ENCODE measurements around the gene DDX25.

The DDX25 gene

GRCh38 chr11:125954945-125955640 is 50.8 kb downstream of the DDX25 start:
- H3K36me3 ChIP-seq (ENCODE audit: insufficient read depth, low read length): no peaks in the 10 kb centered on the region
- no peak overlapping the region for H3K4me3 ChIP-seq (ENCODE audit: low read length)
- H3K9ac ChIP-seq (ENCODE audit: low read depth, low read length): no peak overlapping the region
- no peaks in the 10 kb centered on the region for H3K4me1 ChIP-seq (ENCODE audit: control insufficient read depth, insufficient read depth, low read length)
- no peak overlapping the region for H3K4me2 ChIP-seq (ENCODE audit: low read length)
- peaks cover 21% of the 10 kb centered on the region for H3K27me3 ChIP-seq (ENCODE audit: control insufficient read depth, insufficient read depth, low read length)
- no peaks in the 10 kb centered on the region for H3K9me3 ChIP-seq (replicated peaks; ENCODE audit: low read length)

- H3K9ac ChIP-seq (ENCODE audit: low read depth, low read length): no peak overlapping the region
- H3K27me3 ChIP-seq (ENCODE audit: control insufficient read depth, insufficient read depth, low read length): peaks cover 21% of the 10 kb centered on the region
- H3K4me3 ChIP-seq (ENCODE audit: low read length): no peak overlapping the region
- no peak overlapping the region for H3K4me2 ChIP-seq (ENCODE audit: low read length)
- no peaks in the 10 kb centered on the region for H3K4me1 ChIP-seq (ENCODE audit: control insufficient read depth, insufficient read depth, low read length)
- H3K36me3 ChIP-seq (ENCODE audit: insufficient read depth, low read length): no peaks in the 10 kb centered on the region
- H3K9me3 ChIP-seq (replicated peaks; ENCODE audit: low read length): no peaks in the 10 kb centered on the region
Measured at GRCh38 chr11:125955856-125956255, 51.5 kb downstream of the DDX25 start.

- no peak overlapping the region for H3K4me3 ChIP-seq (ENCODE audit: low read length)
Measured at GRCh38 chr11:125956391-125957134, 52.3 kb downstream of the DDX25 start.

GRCh38 chr11:125957618-125958332 is 53.5 kb downstream of the DDX25 start:
- no peak overlapping the region for H3K9ac ChIP-seq (ENCODE audit: low read depth, low read length)
- H3K4me2 ChIP-seq (ENCODE audit: low read length): no peak overlapping the region
- no peaks in the 10 kb centered on the region for H3K4me1 ChIP-seq (ENCODE audit: control insufficient read depth, insufficient read depth, low read length)
- peaks cover 12% of the 10 kb centered on the region for H3K27me3 ChIP-seq (ENCODE audit: control insufficient read depth, insufficient read depth, low read length)
- no peaks in the 10 kb centered on the region for H3K36me3 ChIP-seq (ENCODE audit: insufficient read depth, low read length)
- H3K9me3 ChIP-seq (replicated peaks; ENCODE audit: low read length): no peaks in the 10 kb centered on the region
- no peak overlapping the region for H3K4me3 ChIP-seq (ENCODE audit: low read length)

More at GRCh38 chr11:125956391-125957134, 52.3 kb downstream of the DDX25 start:
- no peak overlapping the region for H3K4me2 ChIP-seq (ENCODE audit: low read length)
- no peaks in the 10 kb centered on the region for H3K36me3 ChIP-seq (ENCODE audit: insufficient read depth, low read length)
- H3K9me3 ChIP-seq (replicated peaks; ENCODE audit: low read length): no peaks in the 10 kb centered on the region
- H3K27me3 ChIP-seq (ENCODE audit: control insufficient read depth, insufficient read depth, low read length): peaks cover 16% of the 10 kb centered on the region
- no peaks in the 10 kb centered on the region for H3K4me1 ChIP-seq (ENCODE audit: control insufficient read depth, insufficient read depth, low read length)
- H3K9ac ChIP-seq (ENCODE audit: low read depth, low read length): no peak overlapping the region

GRCh38 chr11:125958872-125959400 is 54.6 kb downstream of the DDX25 start:
- Histone ChIP-seq H3K9ac (ENCODE audit: low read depth, low read length) (no peak overlapping the region), H3K36me3 (ENCODE audit: insufficient read depth, low read length) (no peaks in the 10 kb centered on the region), H3K4me3 (ENCODE audit: low read length) (no peak overlapping the region), H3K4me1 (ENCODE audit: control insufficient read depth, insufficient read depth, low read length) (no peaks in the 10 kb centered on the region), H3K9me3 (replicated peaks; ENCODE audit: low read length) (no peaks in the 10 kb centered on the region), H3K4me2 (ENCODE audit: low read length) (no peak overlapping the region), H3K27me3 (ENCODE audit: control insufficient read depth, insufficient read depth, low read length) (peaks cover 4% of the 10 kb centered on the region)

GRCh38 chr11:125959511-125959910 is 55.2 kb downstream of the DDX25 start:
- Histone ChIP-seq H3K4me1 (ENCODE audit: control insufficient read depth, insufficient read depth, low read length) (no peaks in the 10 kb centered on the region), H3K4me3 (ENCODE audit: low read length) (no peak overlapping the region), H3K27me3 (ENCODE audit: control insufficient read depth, insufficient read depth, low read length) (peaks cover under 1% of the 10 kb centered on the region), H3K4me2 (ENCODE audit: low read length) (no peak overlapping the region), H3K9me3 (replicated peaks; ENCODE audit: low read length) (no peaks in the 10 kb centered on the region), H3K36me3 (ENCODE audit: insufficient read depth, low read length) (no peaks in the 10 kb centered on the region), H3K9ac (ENCODE audit: low read depth, low read length) (no peak overlapping the region)

GRCh38 chr11:125959931-125960330 is 55.6 kb downstream of the DDX25 start:
- Histone ChIP-seq H3K4me1 (ENCODE audit: control insufficient read depth, insufficient read depth, low read length) (no peaks in the 10 kb centered on the region), H3K4me2 (ENCODE audit: low read length) (no peak overlapping the region)

GRCh38 chr11:125960771-125961170 is 56.5 kb downstream of the DDX25 start:
- Histone ChIP-seq H3K4me1 (ENCODE audit: control insufficient read depth, insufficient read depth, low read length) (no peaks in the 10 kb centered on the region), H3K36me3 (ENCODE audit: insufficient read depth, low read length) (no peaks in the 10 kb centered on the region), H3K4me2 (ENCODE audit: low read length) (no peak overlapping the region), H3K9me3 (replicated peaks; ENCODE audit: low read length) (no peaks in the 10 kb centered on the region), H3K27me3 (ENCODE audit: control insufficient read depth, insufficient read depth, low read length) (no peaks in the 10 kb centered on the region), H3K4me3 (ENCODE audit: low read length) (no peak overlapping the region), H3K9ac (ENCODE audit: low read depth, low read length) (no peak overlapping the region)

More at GRCh38 chr11:125959931-125960330, 55.6 kb downstream of the DDX25 start:
- Histone ChIP-seq H3K9me3 (replicated peaks; ENCODE audit: low read length) (no peaks in the 10 kb centered on the region), H3K27me3 (ENCODE audit: control insufficient read depth, insufficient read depth, low read length) (no peaks in the 10 kb centered on the region), H3K36me3 (ENCODE audit: insufficient read depth, low read length) (no peaks in the 10 kb centered on the region), H3K4me3 (ENCODE audit: low read length) (no peak overlapping the region), H3K9ac (ENCODE audit: low read depth, low read length) (no peak overlapping the region)

- H3K4me2 ChIP-seq (ENCODE audit: low read length): no peak overlapping the region
- H3K36me3 ChIP-seq (ENCODE audit: insufficient read depth, low read length): no peaks in the 10 kb centered on the region
- H3K4me3 ChIP-seq (ENCODE audit: low read length): no peak overlapping the region
- peaks cover 2% of the 10 kb centered on the region for H3K27me3 ChIP-seq (ENCODE audit: control insufficient read depth, insufficient read depth, low read length)
- H3K9me3 ChIP-seq (replicated peaks; ENCODE audit: low read length): no peaks in the 10 kb centered on the region
- H3K9ac ChIP-seq (ENCODE audit: low read depth, low read length): no peak overlapping the region
- H3K4me1 ChIP-seq (ENCODE audit: control insufficient read depth, insufficient read depth, low read length): peaks cover 6% of the 10 kb centered on the region
Measured at GRCh38 chr11:125967515-125967914, 63.2 kb downstream of the DDX25 start.

- Histone ChIP-seq H3K9me3 (replicated peaks; ENCODE audit: low read length) (no peaks in the 10 kb centered on the region), H3K4me3 (ENCODE audit: low read length) (no peak overlapping the region), H3K27me3 (ENCODE audit: control insufficient read depth, insufficient read depth, low read length) (peaks cover 2% of the 10 kb centered on the region), H3K36me3 (ENCODE audit: insufficient read depth, low read length) (no peaks in the 10 kb centered on the region), H3K9ac (ENCODE audit: low read depth, low read length) (no peak overlapping the region), H3K4me1 (ENCODE audit: control insufficient read depth, insufficient read depth, low read length) (peaks cover 6% of the 10 kb centered on the region), H3K4me2 (ENCODE audit: low read length) (no peak overlapping the region)
Measured at GRCh38 chr11:125968354-125968753, 64.0 kb downstream of the DDX25 start.

GRCh38 chr11:125971618-125972017 is 67.3 kb downstream of the DDX25 start:
- no peak overlapping the region for H3K9ac ChIP-seq (ENCODE audit: low read depth, low read length)
- peaks cover 6% of the 10 kb centered on the region for H3K4me1 ChIP-seq (ENCODE audit: control insufficient read depth, insufficient read depth, low read length)
- peaks cover 2% of the 10 kb centered on the region for H3K27me3 ChIP-seq (ENCODE audit: control insufficient read depth, insufficient read depth, low read length)
- H3K4me3 ChIP-seq (ENCODE audit: low read length): no peak overlapping the region
- no peaks in the 10 kb centered on the region for H3K9me3 ChIP-seq (replicated peaks; ENCODE audit: low read length)
- H3K4me2 ChIP-seq (ENCODE audit: low read length): no peak overlapping the region
- H3K36me3 ChIP-seq (ENCODE audit: insufficient read depth, low read length): no peaks in the 10 kb centered on the region
